ENCODE results near the gene FGFR3. TPM values are rescaled to one million over a fixed set of nuclear protein-coding genes. Genes with fewer than 3 reads are reported as not detected.
"Not testable (repeated sequence)": the region's sequence is repeated elsewhere in the genome, so short reads cannot be mapped to it uniquely, and the experiment has no call there.

Gene FGFR3
- total RNA-seq, 1 donor from 2014 or later, result 2.9 TPM

GRCh38 chr4:1822568-1823544 lies 29.8 kb downstream of the FGFR3 start:
- DNase-seq (no peak), ATAC-seq (ENCODE audit: poor library complexity) (no peak)
- intact Hi-C loops (cut with DNase I), result no loop called here

DNA sequence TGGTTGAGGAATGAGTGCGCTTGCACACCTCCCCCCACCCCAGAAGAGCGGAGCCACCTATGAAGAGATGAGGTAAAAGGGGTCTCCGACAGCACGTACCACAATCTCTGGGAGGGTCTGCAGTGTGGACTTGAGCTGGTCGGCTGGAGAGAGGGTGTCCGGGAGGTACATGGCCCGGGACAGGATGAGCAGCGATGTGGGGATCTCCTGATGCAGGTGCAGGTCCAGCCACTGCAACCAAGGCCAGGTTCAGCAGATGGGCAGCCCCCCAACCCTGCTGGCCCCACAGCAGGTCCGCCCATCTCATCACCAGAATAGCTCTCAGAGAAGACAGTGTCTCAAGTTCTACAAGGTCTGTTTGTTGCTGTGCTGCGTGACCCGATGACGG lies 30.4 kb downstream of the FGFR3 start:
- DNase-seq, result no peak
- ATAC-seq (ENCODE audit: poor library complexity), result no peak
- intact Hi-C loops (cut with DNase I), result no loop called here

GRCh38 chr4:1824746-1825145 lies 31.7 kb downstream of the FGFR3 start:
- no peak for DNase-seq
- ATAC-seq (ENCODE audit: poor library complexity), result no peak
- intact Hi-C loops (cut with DNase I), result no loop called here

- no peak for ATAC-seq (ENCODE audit: poor library complexity)
- intact Hi-C loops (cut with DNase I), result no loop called here
- DNase-seq, result no peak
Measured at GRCh38 chr4:1825326-1825725, 32.2 kb downstream of the FGFR3 start.

- DNase-seq (no peak), ATAC-seq (ENCODE audit: poor library complexity) (no peak)
- intact Hi-C loops (cut with DNase I), result no loop called here
Measured at GRCh38 chr4:1826531-1827350, 33.6 kb downstream of the FGFR3 start.

- DNase-seq (no peak), ATAC-seq (ENCODE audit: poor library complexity) (no peak)
- intact Hi-C loops (cut with DNase I), result no loop called here
Measured at GRCh38 chr4:1830234-1830633, 37.1 kb downstream of the FGFR3 start.

DNA sequence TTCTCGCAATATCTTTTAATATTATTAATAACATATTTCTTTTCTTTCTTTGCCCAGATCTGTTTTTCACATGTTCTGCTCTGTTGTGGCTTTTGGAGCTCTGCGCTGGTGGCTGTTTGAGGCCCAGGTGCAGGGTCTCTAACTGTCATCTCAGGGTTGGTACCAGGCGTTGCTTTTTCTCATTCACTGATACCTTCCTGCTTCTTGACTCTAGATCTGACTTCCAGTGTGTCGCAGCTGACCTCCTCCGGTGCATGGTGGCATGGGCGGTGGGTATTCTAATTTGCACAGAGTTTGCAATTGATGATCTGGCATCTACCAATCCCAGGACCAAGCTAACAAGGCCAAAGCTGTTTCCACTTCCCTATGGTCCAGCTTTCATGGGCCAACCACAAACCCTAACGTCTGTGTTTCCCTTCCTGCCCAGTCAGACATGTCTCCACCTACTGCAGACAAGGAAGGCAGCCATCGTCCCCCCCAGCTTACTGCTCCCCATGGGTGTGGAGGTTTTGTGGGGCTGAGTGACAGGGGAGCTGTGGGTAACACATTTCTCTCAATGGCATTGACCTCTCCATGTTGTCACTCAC lies 37.6 kb downstream of the FGFR3 start:
- intact Hi-C loops (cut with DNase I), result no loop called here
- no peak for ATAC-seq (ENCODE audit: poor library complexity)
- DNase-seq, result no peak

GRCh38 chr4:1831331-1831730 lies 38.2 kb downstream of the FGFR3 start:
- DNase-seq, result no peak
- no peak for ATAC-seq (ENCODE audit: poor library complexity)
- intact Hi-C loops (cut with DNase I), result no loop called here

GRCh38 chr4:1832690-1833089 lies 39.6 kb downstream of the FGFR3 start:
- no peak for DNase-seq
- intact Hi-C loops (cut with DNase I), result no loop called here
- ATAC-seq (ENCODE audit: poor library complexity), result no peak

DNA sequence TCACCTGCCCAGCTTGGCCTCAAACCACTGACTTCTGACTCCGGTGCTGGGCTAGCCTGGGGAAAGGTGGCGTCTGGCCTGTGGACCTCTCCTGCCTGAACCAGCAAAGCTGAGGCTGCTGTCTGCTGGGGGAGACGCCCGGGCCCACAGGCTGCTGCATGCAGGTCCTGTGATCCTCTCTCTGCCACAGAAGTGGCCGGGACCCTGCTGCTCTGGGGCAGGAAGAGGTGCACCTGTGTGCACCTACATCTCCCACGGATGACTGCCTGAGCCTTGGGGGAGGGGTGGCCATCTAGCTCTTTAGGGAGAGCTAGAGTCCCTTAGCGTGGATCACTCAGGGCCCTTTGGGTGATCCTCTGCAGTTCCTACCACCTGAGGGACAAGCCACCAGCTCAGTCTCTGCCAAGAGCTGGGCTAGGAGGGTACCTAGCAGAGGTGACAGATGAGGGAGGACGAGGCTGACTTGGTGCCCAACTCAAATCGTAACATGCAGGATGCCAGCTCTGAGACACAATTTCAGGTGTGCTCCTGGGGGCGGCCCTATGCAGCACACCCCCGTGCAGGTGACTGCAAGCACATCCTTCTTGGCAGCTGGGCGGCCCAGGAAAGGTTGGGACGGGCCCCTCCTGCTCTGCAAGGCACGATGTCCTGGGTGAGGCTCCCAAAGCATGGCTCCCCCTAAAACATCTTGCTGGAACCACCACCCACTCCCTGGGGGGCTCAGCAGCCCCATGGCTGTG lies 40.4 kb downstream of the FGFR3 start:
- DNase-seq (no peak), ATAC-seq (ENCODE audit: poor library complexity) (no peak)

GRCh38 chr4:1834047-1834775 lies 41.1 kb downstream of the FGFR3 start:
- intact Hi-C loops (cut with DNase I), result no loop called here
- ATAC-seq (ENCODE audit: poor library complexity), result no peak
- DNase-seq, result no peak

More for the DNA sequence above, 40.4 kb downstream of the FGFR3 start:
- intact Hi-C loops (cut with DNase I), result no loop called here

GRCh38 chr4:1835836-1836235 lies 42.7 kb downstream of the FGFR3 start:
- intact Hi-C loops (cut with DNase I), result not testable (repeated sequence)

GRCh38 chr4:1836650-1837049 lies 43.6 kb downstream of the FGFR3 start:
- intact Hi-C loops (cut with DNase I), result no loop called here
- DNase-seq (no peak), ATAC-seq (ENCODE audit: poor library complexity) (no peak)

More at GRCh38 chr4:1835836-1836235, 42.7 kb downstream of the FGFR3 start:
- ATAC-seq (ENCODE audit: poor library complexity); DNase-seq: not testable (repeated sequence)

- intact Hi-C loops (cut with DNase I), result no loop called here
Measured at GRCh38 chr4:1837069-1837468, 44.0 kb downstream of the FGFR3 start.

GRCh38 chr4:1839282-1839681 lies 46.2 kb downstream of the FGFR3 start:
- no peak for DNase-seq
- ATAC-seq (ENCODE audit: poor library complexity), result no peak
- intact Hi-C loops (cut with DNase I), result no loop called here

More at GRCh38 chr4:1837069-1837468, 44.0 kb downstream of the FGFR3 start:
- no peak for ATAC-seq (ENCODE audit: poor library complexity)
- DNase-seq, result no peak

DNA sequence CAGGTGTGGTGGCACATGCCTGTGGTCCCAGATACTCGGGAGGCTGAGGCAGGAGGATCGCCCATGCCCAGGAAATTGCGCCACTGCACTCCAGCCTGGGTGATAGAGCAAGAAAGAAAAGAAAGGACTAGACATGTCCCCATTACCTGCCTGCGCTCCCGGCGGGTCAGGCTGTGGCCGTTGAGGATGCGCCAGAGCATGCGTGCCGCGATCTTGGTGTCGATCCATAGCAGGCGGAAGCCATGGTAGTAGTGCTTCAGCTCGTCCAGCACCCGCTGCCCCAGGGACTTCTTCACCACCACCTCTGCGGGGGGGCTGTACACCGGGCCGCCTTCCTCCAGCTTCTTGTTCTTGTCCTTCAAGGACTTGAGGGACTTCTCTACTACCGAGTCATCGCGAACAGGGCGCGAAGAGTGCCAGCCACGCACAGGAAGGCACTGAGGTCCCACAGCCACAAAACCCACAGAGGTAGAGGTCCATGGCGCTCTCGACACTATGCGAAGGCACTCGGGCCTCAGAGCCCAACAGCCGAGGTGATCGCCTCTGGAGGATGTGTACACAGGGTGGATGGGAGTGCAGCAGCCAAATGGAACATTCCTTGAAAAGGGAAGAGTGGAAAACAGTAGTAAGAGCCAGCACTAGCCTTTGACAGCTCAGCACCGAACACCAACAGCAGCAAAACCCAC lies 48.3 kb downstream of the FGFR3 start:
- intact Hi-C loops (cut with DNase I), result loop anchor here (10.0 kb wide), 1 partner anchor 53 kb away; no protein-coding TSS in a partner anchor
- ATAC-seq (ENCODE audit: poor library complexity) (no peak), DNase-seq (no peak)

GRCh38 chr4:1841887-1842210 lies 48.8 kb downstream of the FGFR3 start:
- no peak for DNase-seq
- ATAC-seq (ENCODE audit: poor library complexity), result no peak
- intact Hi-C loops (cut with DNase I), result loop anchor here (10.0 kb wide), 1 partner anchor 53 kb away; no protein-coding TSS in a partner anchor

Measured in Right ventricle myocardium superior (tissue), 1 donor.